ENCODE measurements around the gene ZFYVE19.
A peak's percentile ranks its signal among the peaks of the same experiment; 100 is the strongest.

The ZFYVE19 gene

GRCh38 chr15:40807028-40807887 lies at the start of gene ZFYVE19, which contains the start of gene DNAJC17:
TSS of gene ZFYVE19 (plus strand) at chr15:40807089. CDS start at chr15:40807590, 501 bp downstream.
TSS of gene DNAJC17 (minus strand) at chr15:40807473. CDS start at chr15:40807446, 27 bp downstream.
- peak; percentile 99 for DNase-seq (ENCODE audit: low spot score)

- no peak for DNase-seq (ENCODE audit: low spot score)
Measured at GRCh38 chr15:40759961-40760360, 46.9 kb upstream of the ZFYVE19 start.

GRCh38 chr15:40762919-40763800 lies 43.7 kb upstream of the ZFYVE19 start:
- peak; percentile 85 for DNase-seq (ENCODE audit: low spot score)

- peak; percentile 89 for DNase-seq (ENCODE audit: low spot score)
Measured at GRCh38 chr15:40763801-40764628, 42.9 kb upstream of the ZFYVE19 start, which contains the start of gene GCHFR. TSS of gene GCHFR (plus strand) at chr15:40764068. CDS start at chr15:40764181, 113 bp downstream.

DNA sequence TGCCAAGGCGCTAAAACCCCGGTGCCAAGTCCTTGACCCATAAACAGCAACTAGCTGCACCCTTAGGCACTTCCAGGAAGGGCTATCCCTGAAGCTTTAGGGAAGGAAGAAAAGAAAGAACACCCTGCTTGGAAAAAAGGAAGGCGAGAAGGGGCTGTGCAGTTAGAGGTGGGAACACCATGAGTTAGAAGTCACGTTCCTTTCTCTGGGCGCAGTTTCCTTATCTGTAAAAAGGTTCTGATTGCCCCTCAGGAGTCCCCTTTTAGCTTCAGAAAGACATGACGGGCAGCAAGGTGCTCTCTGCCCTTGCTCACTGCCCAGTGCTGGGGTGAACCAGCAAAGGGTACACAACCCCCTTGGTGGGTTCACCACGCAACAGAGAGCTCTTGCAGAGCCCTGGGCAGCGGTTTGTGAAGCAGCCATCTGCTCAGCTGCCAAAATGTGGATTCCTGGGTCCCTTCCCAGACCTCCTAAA lies 42.2 kb upstream of the ZFYVE19 start:
- no peak for DNase-seq (ENCODE audit: low spot score)

DNA sequence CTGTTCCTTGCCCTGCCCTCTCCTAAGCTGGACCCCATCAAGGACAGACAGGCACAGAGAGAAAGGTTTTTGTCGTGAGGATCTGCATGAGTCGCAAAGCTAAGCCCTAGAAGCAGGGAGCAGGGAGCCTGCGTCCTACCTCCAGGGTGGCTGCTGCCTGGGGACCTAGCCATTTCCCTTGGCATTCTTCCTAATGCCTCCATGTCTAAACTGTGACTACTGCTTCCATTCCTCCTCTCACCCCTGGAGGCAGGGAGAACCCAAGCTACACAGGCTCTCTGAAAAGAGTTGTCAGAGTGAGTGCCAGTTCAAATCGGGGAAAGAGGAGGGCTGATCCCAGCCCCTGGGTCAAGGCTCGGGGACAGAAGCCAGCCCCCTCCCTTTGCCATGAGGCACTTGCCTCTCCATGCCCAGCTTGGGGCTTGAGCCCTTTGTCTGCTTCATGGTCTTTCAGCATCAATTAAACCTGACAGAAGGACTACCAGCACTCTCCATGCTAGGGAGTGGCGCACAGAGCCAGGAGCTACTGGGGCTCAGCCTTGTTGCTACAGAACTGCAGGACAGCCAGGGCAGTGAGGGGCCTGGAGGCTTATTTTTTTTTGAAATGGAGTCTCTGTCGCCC lies 40.6 kb upstream of the ZFYVE19 start:
- no peak for DNase-seq (ENCODE audit: low spot score)

- peak; percentile 58 for DNase-seq (ENCODE audit: low spot score)
Measured at GRCh38 chr15:40766906-40767837, 39.7 kb upstream of the ZFYVE19 start.

GRCh38 chr15:40767838-40768500 lies 38.9 kb upstream of the ZFYVE19 start:
- no peak for DNase-seq (ENCODE audit: low spot score)

DNA sequence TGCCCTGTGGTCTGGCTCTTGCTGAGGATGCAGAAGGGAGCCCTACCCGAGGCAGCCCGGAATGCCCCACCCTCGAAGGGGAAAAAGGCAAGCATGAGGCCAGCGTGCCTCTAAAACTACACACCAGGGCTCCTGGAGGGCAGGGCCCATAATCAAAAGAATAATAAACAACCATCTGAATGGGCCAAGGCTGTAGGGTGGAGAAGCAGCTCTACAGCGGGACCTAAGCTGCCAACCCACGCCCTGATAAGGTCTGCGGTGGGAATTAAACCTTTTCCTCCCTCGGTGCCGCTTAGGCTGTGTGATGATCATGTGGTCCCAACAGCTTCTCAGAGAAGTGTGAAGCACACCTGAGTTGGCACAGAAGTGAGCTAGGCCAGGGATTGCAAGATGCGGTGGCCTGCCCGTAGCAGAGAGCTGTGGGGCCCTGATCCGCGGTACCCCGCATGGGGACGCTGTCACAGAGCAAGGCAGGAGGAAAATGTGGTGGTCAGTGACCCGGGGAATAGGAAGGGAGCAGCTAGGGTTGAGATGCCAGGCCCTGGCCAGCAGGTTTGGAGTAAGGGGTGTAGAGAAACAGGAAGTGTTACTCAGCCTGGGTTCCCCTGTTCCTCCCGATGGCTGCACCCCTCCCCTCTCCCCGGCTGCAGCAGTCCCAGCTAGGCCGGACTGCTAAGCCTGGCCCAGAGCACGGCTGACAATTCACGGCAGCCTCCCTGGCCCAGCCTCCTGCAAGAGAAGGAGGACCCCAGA lies 38.2 kb upstream of the ZFYVE19 start:
- DNase-seq (ENCODE audit: low spot score): peak; percentile 53

GRCh38 chr15:40769274-40770146 lies 37.4 kb upstream of the ZFYVE19 start, which contains the start of gene C15orf62:
TSS of gene C15orf62 (plus strand) at chr15:40769980. CDS start at chr15:40770496, 516 bp downstream.
- DNase-seq (ENCODE audit: low spot score): peak; percentile 94

DNA sequence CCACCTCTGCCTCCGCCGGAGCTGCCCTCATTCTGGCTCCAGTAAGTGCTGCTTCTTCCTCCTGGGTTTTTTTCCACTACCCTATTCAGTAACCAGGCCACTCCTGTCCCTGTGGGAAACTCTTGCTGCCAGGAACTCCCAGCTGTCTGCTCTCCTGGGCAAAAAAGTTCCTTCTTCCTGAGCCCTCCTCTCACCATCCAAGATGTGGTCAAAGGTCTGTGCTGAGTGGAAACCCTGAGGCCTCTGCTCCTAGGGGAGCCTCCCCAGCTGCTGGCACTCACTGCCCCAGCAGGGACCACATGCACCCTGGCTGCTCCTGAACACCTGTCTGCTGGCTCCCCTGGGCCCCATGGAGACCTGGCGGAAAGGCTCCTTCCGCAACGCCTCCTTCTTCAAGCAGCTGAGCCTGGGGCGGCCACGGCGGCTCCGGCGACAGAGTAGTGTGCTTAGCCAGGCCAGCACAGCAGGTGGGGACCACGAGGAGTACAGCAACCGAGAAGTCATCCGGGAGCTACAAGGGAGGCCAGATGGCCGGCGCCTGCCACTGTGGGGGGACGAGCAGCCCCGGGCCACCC lies 36.7 kb upstream of the ZFYVE19 start:
- DNase-seq (ENCODE audit: low spot score): no peak

GRCh38 chr15:40771242-40771641 lies 35.6 kb upstream of the ZFYVE19 start:
- DNase-seq (ENCODE audit: low spot score): no peak

GRCh38 chr15:40772014-40772413 lies 34.9 kb upstream of the ZFYVE19 start:
- DNase-seq (ENCODE audit: low spot score): no peak

- no peak for DNase-seq (ENCODE audit: low spot score)
Measured at GRCh38 chr15:40773496-40773895, 33.4 kb upstream of the ZFYVE19 start.

DNA sequence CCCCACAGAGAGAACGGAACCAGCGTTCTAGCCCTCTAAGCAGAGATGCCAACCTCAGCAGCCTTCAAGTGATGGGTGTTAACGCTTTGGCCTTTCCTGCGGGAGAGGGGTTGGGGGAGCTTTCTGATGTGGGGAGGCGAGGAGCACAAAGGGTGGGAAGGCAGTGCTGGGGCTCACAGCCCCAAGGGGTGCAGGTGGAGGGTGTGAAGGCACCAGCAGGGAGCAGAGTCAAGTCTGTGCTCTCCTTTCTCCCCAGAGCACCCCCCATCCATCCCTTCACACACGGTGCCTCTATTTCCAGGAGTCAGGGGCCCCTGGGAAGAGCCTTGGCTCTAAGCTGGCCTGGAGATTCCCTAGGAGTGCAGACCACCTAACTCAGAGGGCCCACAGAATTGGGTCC lies 33.0 kb upstream of the ZFYVE19 start:
- no peak for DNase-seq (ENCODE audit: low spot score)

DNA sequence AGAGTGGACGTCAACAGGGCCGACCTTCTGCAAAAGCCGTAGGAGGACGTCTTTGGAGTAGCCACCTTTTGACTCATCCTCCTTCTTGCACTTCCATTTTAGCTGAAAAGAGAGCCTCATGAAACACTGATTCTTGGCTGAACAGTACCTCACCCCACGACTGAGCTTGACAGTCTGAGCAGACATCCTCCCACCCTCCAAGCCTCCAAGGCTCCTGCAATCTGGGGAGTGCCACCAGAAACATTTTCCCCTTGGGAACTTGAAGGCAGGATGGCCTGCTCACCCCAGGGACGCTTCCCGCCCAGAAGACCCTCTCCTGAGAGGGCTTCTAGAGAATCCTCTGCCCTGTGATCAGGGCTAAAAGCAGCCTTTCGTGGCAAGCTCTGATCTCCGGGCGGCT lies 31.9 kb upstream of the ZFYVE19 start:
- no peak for DNase-seq (ENCODE audit: low spot score)
